OCI-LY7 (cell line): ENCODE data around the gene LGR6. TPM values are rescaled to one million over a fixed set of nuclear protein-coding genes. Genes with fewer than 3 reads are reported as not detected.

Experiments used
- BruUV-seq: library from RNA; stranded (reverse); fragments of 400-500 nt; replicated peaks from 2 replicates; lab custom pipeline; 2021; lab: Mats Ljungman, UMichigan
- CTCF ChIA-PET: fragments of 300-600 bp; sonication (Branson Sonifier 250); formaldehyde crosslinking; loops from one replicate; lab custom pipeline; 2022; ENCODE audit warnings: antibody characterized with exemption; ENCODE audit not compliant: unreplicated experiment; lab: Charles Lee
- POLR2A ChIA-PET: fragments of 300-600 bp; sonication (Branson Sonifier 250); formaldehyde crosslinking; loops from one replicate; lab custom pipeline; 2022; ENCODE audit warnings: antibody characterized with exemption; lab: Charles Lee
- DNase-seq: peaks from one replicate; pipeline ENCODE4 v3.0.0-alpha.2; 2015; ENCODE audit warnings: low spot score
- H2AFZ ChIP-seq: fragments of 200-600 bp; sonication (generic), shearing (Covaris generic); 2 replicates; pipeline ENCODE4 v1.6.1; 2014; ENCODE audit warnings: mild to moderate bottlenecking, antibody characterized with exemption, low read length, moderate library complexity
- H3K27ac ChIP-seq: fragments of 200-600 bp; sonication (generic); 2 replicates; pipeline ENCODE4 v1.5.1; 2014; ENCODE audit warnings: mixed run types, low read depth, mild to moderate bottlenecking, moderate library complexity, low read length, inconsistent platforms; ENCODE audit not compliant: poor library complexity, severe bottlenecking
- H3K36me3 ChIP-seq: fragments of 200-600 bp; sonication (generic); 2 replicates; pipeline ENCODE4 v1.6.1; 2014; ENCODE audit warnings: mild to moderate bottlenecking, antibody characterized with exemption, low read length, moderate library complexity, mixed read lengths; ENCODE audit not compliant: insufficient read depth
- H3K4me1 ChIP-seq: fragments of 200-600 bp; sonication (generic); 2 replicates; pipeline ENCODE4 v1.5.1; 2014; ENCODE audit warnings: mild to moderate bottlenecking, low read length; ENCODE audit not compliant: insufficient read depth, poor library complexity, severe bottlenecking
- H3K4me2 ChIP-seq: fragments of 200-600 bp; sonication (generic); 2 replicates; pipeline ENCODE4 v1.6.1; 2014; ENCODE audit warnings: mild to moderate bottlenecking, low read length
- H3K4me3 ChIP-seq: fragments of 200-600 bp; sonication (generic); 2 replicates; pipeline ENCODE4 v1.5.1; 2014; ENCODE audit warnings: mild to moderate bottlenecking, low read depth, low read length; ENCODE audit not compliant: poor library complexity, severe bottlenecking
- H3K79me2 ChIP-seq: fragments of 200-600 bp; sonication (generic); 2 replicates; pipeline ENCODE4 v1.6.1; 2016; ENCODE audit warnings: low read depth, mild to moderate bottlenecking, low read length, moderate library complexity, mixed read lengths; ENCODE audit not compliant: insufficient read depth
- H3K9me2 ChIP-seq: fragments of 200-600 bp; sonication (generic); 2 replicates; pipeline ENCODE4 v1.6.1; 2016; ENCODE audit warnings: mild to moderate bottlenecking, low read length, mixed read lengths; ENCODE audit not compliant: insufficient read depth
- H3K9me3 ChIP-seq: fragments of 200-600 bp; sonication (generic); 2 replicates; pipeline ENCODE4 v1.6.1; 2014; ENCODE audit warnings: mild to moderate bottlenecking, mixed run types, low read length, mixed read lengths
- H4K20me1 ChIP-seq: fragments of 200-600 bp; sonication (generic); 2 replicates; pipeline ENCODE4 v1.6.1; 2014; ENCODE audit warnings: mild to moderate bottlenecking, antibody characterized with exemption, low read length, moderate library complexity, mixed read lengths; ENCODE audit not compliant: insufficient read depth
- CTCF ChIP-seq: fragments of 200-600 bp; sonication (generic); conservative IDR thresholded peaks from 2 replicates; pipeline ENCODE4 v1.5.1; 2014; ENCODE audit warnings: mild to moderate bottlenecking, antibody characterized with exemption, low read length, moderate library complexity, mixed read lengths
- EZH2phosphoT487 ChIP-seq: fragments of 200-600 bp; sonication (generic); IDR thresholded peaks from 2 replicates; pipeline ENCODE4 v1.6.1; 2018; ENCODE audit warnings: low read depth, borderline replicate concordance, mild to moderate bottlenecking, mixed run types, antibody characterized with exemption, low read length, moderate library complexity, mixed read lengths
- intact Hi-C: fragments of 100-400 bp; cut with micrococcal nuclease; formaldehyde crosslinking; loops from one replicate; pipeline ENCODE4 v1.10.0; 2022; ENCODE audit not compliant: unreplicated experiment
- total RNA-seq, 2 experiments: library from RNA; depleted of rRNA in 1 of 2; stranded (reverse); fragments of >200 nt in 1 of 2; shearing (Covaris generic) in 1 of 2; gene quantifications; 2 replicates each; pipeline ENCODE4 v1.2.3, GENCODE V29; 2014 to 2022

Gene LGR6
- total RNA-seq, 2 experiments from 2014 or later: not detected

DNA sequence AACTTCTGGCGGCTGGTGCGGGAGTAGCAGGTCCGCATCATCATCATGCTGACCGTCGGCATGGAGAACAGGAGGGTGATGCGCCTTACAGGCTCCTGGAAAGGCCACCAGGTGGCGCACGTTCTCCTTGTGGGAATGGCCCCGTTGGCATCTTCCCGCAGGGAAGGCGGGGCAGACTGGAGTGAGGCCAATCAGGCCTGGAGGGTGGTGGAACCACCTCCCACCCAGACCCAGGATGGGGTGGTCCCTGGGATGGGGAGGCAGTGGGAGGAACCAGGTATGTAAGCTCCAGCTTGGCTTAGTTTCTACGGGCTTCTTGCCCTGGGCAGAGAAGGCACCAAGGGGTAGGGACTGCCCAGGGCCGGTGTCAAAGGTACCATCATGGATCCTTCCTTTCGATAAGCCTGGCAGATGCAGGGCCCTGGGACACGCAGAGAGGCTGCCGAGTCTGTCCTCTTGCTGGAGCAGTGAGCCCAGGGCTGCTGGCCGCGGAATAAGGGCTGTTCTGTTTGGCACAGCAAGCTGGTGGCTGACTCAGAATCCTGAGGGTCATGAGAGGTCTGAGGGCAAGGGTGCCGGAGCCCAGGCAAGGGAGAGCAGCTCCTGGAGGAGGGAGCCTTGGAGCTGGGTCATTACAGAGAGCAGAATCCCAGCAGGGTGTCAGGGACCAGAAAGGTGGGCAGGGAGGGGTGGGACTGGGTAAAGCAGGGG, 8.7 kb upstream of the LGR6 start:
- Histone ChIP-seq H2AFZ (no peak overlapping the region), H3K36me3 (no peaks in the 10 kb centered on the region), H4K20me1 (no peaks in the 10 kb centered on the region), H3K9me2 (no peaks in the 10 kb centered on the region), H3K4me2 (no peak overlapping the region), H3K4me3 (no peak overlapping the region), H3K4me1 (no peaks in the 10 kb centered on the region), H3K79me2 (no peaks in the 10 kb centered on the region), H3K27ac (no peak overlapping the region), H3K9me3 (no peaks in the 10 kb centered on the region)
- CTCF ChIA-PET: interaction anchor here (0.6 to 1.0 kb wide), 3 partner anchors 8 to 28 kb away, joined by 3 to 9 read pairs (median 4); no protein-coding TSS in a partner anchor
- POLR2A ChIA-PET: no interaction called here
- peak; percentile 68 for DNase-seq
- TF ChIP-seq EZH2phosphoT487 (no peak), CTCF (peak; percentile 83)
- BruUV-seq: no TSS peak
- intact Hi-C loops: loop anchor here (5.0 to 10.0 kb wide), 2 partner anchors 430 to 532 kb away; no protein-coding TSS in a partner anchor

DNA sequence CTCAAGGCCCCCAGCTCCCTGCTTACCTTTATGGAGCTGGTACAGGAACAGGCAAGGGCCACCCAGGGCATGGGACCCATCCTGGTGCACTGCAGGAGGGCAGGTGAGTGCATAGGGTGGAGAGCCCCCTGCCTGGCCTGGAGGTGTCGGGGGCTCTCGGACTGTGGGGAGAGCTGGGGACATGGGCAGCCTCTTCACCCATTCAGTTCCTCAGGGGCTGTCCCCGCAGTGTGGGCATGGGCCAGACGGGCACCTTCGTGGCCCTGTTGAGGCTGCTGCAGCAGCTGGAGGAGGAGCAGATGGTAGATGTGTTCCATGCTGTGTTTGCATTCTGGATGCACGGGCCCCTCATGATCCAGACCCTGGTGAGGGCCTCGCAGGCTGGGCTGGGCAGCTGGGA, 7.3 kb upstream of the LGR6 start:
- Histone ChIP-seq H3K4me1 (no peaks in the 10 kb centered on the region), H4K20me1 (no peaks in the 10 kb centered on the region), H3K36me3 (no peaks in the 10 kb centered on the region), H3K27ac (no peak overlapping the region), H3K79me2 (no peaks in the 10 kb centered on the region), H3K4me2 (no peak overlapping the region), H3K9me3 (no peaks in the 10 kb centered on the region), H3K9me2 (no peaks in the 10 kb centered on the region), H3K4me3 (no peak overlapping the region), H2AFZ (no peak overlapping the region)
- intact Hi-C loops: loop anchor here (5.0 to 10.0 kb wide), 2 partner anchors 428 to 531 kb away; no protein-coding TSS in a partner anchor
- ChIA-PET CTCF (no interaction called here), POLR2A (no interaction called here)
- BruUV-seq: no TSS peak
- no peak for TF ChIP-seq EZH2phosphoT487
- TF ChIP-seq CTCF: no peak
- DNase-seq: no peak
